MM.1S (cell line): ENCODE measurements around the gene SH3GL3.

Experiments used
- CTCF ChIP-seq: fragments of 300-600 bp; sonication (generic); IDR thresholded peaks from 2 replicates; pipeline ENCODE4 v1.5.1; 2016; ENCODE audit warnings: antibody characterized with exemption, low read length, mixed read lengths
- EZH2 ChIP-seq: fragments of 300-600 bp; sonication (generic); optimal IDR thresholded peaks from 2 replicates; pipeline ENCODE3; 2017; ENCODE audit warnings: low read depth, mild to moderate bottlenecking, antibody characterized with exemption, low read length, mixed read lengths

- no peak for TF ChIP-seq CTCF
- no peak for TF ChIP-seq EZH2
Measured at GRCh38 chr15:83587091-83587490, 139.9 kb downstream of the SH3GL3 start.
